Measurements from ENCODE around the gene EXOSC3.
"Not testable (repeated sequence)": the region's sequence is repeated elsewhere in the genome, so short reads cannot be mapped to it uniquely, and the experiment has no call there.

EXOSC3 gene

DNA sequence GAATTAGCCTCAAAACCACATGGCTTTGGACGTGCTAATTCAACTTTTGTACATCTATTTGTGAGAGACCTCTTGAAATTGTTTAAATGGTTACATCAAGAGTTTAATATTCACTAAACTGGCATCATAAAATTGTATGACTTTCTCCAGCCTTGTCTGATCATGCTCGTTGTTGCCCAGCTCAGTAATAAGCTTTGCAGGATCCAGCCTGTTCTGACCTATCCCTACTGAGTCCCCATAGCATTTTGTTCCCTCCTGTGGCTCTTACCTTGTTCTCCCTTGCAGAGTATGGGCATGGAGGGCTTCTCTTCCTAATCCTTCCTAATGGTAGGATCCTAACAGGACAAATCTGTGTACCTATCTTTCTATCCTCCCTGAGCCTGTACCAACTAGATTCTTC, 6.3 kb downstream of the EXOSC3 start:
- no peak overlapping the region for H3K4me3 ChIP-seq (ENCODE audit: low read depth, low read length)
- no peak for DNase-seq (ENCODE audit: low read depth, low spot score)
- TF ChIP-seq, protein P1, sequence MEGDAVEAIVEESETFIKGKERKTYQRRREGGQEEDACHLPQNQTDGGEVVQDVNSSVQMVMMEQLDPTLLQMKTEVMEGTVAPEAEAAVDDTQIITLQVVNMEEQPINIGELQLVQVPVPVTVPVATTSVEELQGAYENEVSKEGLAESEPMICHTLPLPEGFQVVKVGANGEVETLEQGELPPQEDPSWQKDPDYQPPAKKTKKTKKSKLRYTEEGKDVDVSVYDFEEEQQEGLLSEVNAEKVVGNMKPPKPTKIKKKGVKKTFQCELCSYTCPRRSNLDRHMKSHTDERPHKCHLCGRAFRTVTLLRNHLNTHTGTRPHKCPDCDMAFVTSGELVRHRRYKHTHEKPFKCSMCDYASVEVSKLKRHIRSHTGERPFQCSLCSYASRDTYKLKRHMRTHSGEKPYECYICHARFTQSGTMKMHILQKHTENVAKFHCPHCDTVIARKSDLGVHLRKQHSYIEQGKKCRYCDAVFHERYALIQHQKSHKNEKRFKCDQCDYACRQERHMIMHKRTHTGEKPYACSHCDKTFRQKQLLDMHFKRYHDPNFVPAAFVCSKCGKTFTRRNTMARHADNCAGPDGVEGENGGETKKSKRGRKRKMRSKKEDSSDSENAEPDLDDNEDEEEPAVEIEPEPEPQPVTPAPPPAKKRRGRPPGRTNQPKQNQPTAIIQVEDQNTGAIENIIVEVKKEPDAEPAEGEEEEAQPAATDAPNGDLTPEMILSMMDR (IDR thresholded peaks at IDR 0.05; ENCODE audit: low read depth, low read length), result no peak
- in situ Hi-C loops (cut with HindIII; ENCODE audit: low sequenced_read_pairs), result no loop called here

DNA sequence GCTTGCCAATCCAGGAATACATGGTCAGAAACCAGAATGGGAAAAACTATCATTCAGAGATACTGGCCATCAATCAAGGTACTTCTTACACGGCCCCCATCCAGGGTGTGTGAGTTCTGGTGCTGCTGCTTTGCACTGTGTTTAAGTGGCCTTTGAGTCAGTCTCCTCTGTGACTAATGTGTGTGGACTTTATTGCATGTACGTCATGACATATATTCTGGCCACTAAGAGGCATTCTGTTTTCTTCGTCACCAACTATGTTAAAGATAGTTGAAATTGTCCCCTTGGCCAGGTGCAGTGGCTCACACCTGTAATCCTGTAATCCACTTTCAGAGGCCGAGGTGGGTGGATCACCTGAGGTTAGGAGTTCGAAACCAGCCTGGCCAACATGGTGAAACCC, 8.5 kb downstream of the EXOSC3 start:
- TF ChIP-seq, protein P1 (IDR thresholded peaks at IDR 0.05; ENCODE audit: low read depth, low read length), result no peak
- no peak overlapping the region for H3K4me3 ChIP-seq (ENCODE audit: low read depth, low read length)
- peak; percentile 25 for DNase-seq (ENCODE audit: low read depth, low spot score)
- in situ Hi-C loops (cut with HindIII; ENCODE audit: low sequenced_read_pairs), result no loop called here

DNA sequence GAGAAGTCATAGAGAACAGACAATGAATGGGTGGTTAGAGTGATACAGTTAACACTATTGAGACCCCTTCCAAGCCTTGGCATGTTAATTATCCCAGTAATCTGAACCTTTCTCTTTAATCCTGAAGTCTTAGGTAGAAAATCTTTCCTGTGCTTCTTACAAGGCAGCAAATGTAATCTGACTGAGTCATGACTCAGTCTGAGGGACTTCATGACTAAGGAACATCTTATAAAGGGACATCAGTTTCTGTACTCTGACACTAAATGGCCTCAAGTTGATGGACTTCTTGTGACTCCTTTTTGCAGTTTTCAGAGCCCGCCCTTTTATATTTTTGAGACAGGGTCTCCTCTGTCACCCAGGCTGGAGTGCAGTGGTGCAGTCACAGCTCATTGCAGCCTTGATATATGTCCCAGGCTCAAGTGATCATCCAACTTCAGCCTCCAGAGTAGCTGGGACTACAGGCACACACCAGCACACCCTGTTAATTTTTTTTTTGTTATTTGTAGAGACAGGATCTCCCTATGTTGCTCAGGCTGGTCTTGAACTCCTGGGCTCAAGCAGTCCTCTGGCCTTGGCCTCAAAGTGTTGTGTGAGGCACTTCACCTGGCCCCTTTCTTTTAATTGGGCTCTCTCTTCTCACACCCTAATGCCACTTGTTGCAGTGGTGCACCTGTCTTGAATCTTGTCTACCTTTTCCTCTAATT, 9.5 kb downstream of the EXOSC3 start:
- H3K4me3 ChIP-seq (ENCODE audit: low read depth, low read length), result no peak overlapping the region
- DNase-seq (ENCODE audit: low read depth, low spot score), result no peak
- TF ChIP-seq, protein P1 (IDR thresholded peaks at IDR 0.05; ENCODE audit: low read depth, low read length), result no peak
- in situ Hi-C loops (cut with HindIII; ENCODE audit: low sequenced_read_pairs), result no loop called here

DNA sequence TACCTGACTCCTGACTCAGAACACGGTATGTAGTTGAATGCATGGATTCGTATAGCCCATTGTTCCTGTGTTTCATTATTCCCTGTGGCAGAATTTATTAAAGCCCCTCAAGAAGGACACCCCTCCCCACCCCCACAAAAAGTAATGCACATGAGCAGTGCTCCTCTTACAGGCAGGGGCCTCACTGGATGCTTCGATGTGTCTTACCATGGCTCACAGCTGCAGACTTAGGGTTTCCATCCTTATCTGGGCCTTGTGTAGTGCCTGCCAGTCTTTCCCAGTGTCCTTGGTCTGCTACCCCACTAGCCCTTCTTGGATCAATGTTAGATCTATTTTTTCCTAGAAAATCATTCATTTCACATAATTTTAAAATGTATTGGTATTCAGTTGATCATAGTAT, 14.9 kb downstream of the EXOSC3 start:
- DNase-seq (ENCODE audit: low read depth, low spot score), result no peak
- H3K4me3 ChIP-seq (ENCODE audit: low read depth, low read length), result no peak overlapping the region
- TF ChIP-seq, protein P1 (IDR thresholded peaks at IDR 0.05; ENCODE audit: low read depth, low read length), result no peak
- in situ Hi-C loops (cut with HindIII; ENCODE audit: low sequenced_read_pairs), result no loop called here

DNA sequence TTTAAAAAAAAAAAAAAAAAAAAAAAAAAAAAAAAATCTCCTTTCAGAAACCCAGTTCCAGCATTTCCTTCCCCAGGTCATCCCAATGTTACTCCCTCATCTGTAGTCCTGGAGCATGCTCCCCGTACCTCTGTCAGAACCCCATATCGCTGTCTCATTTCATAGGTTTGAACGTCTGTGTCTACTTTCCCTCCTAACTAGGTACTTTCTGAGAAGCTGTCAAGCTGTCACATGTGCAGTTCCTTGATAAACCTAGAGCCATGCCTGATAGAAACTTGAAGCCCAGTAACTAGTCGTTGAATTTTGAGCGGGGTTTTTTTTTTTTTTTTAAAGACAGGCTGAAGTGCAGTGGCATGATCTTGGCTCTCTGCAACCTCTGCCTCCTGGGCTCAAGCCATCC, 15.6 kb downstream of the EXOSC3 start:
- TF ChIP-seq, protein P1 (IDR thresholded peaks at IDR 0.05; ENCODE audit: low read depth, low read length), result no peak
- DNase-seq (ENCODE audit: low read depth, low spot score), result no peak
- H3K4me3 ChIP-seq (ENCODE audit: low read depth, low read length), result no peak overlapping the region
- in situ Hi-C loops (cut with HindIII; ENCODE audit: low sequenced_read_pairs), result no loop called here

DNA sequence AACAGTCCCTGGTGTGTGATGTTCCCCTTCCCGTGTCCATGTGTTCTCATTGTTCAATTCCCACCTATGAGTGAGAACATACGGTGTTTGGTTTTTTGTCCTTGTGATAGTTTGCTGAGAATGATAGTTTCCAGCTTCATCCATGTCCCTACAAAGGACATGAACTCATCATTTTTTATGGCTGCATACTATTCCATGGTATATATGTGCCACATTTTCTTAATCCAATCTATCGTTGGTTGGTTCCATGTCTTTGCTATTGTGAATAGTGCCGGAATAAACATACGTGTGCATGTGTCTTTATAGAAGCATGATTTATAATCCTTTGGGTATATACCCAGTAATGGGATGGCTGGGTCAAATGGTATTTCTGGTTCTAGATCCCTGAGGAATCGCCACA, 19.6 kb downstream of the EXOSC3 start:
- in situ Hi-C loops (cut with HindIII; ENCODE audit: low sequenced_read_pairs); H3K4me3 ChIP-seq (ENCODE audit: low read depth, low read length); DNase-seq (ENCODE audit: low read depth, low spot score): not testable (repeated sequence)

DNA sequence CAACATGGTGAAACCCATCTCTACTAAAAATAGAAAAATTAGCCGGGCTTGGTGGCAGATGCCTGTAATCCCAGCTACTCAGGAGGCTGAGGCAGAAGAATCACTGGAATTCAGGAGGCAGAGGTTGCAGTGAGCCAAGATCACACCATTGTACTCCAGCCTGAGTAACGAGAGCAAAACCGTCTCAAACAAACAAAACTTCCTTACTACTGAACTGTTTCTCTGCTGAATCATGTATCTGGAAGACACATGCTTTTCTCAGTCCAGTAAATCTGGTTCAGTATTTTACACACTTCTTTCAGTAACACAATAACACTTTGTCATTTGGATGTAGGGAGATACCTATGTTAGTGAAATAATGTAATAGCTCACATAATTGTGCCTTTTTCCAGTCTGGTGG, 23.4 kb downstream of the EXOSC3 start:
- TF ChIP-seq, protein P1 (IDR thresholded peaks at IDR 0.05; ENCODE audit: low read depth, low read length), result no peak
- in situ Hi-C loops (cut with HindIII; ENCODE audit: low sequenced_read_pairs), result no loop called here
- DNase-seq (ENCODE audit: low read depth, low spot score), result peak; percentile 39
- no peak overlapping the region for H3K4me3 ChIP-seq (ENCODE audit: low read depth, low read length)

All from astrocyte of the spinal cord (primary cell).